ENCODE measurements around the gene ZMIZ2.
"Not testable (repeated sequence)": the region's sequence is repeated elsewhere in the genome, so short reads cannot be mapped to it uniquely, and the experiment has no call there.

Gene ZMIZ2

DNA sequence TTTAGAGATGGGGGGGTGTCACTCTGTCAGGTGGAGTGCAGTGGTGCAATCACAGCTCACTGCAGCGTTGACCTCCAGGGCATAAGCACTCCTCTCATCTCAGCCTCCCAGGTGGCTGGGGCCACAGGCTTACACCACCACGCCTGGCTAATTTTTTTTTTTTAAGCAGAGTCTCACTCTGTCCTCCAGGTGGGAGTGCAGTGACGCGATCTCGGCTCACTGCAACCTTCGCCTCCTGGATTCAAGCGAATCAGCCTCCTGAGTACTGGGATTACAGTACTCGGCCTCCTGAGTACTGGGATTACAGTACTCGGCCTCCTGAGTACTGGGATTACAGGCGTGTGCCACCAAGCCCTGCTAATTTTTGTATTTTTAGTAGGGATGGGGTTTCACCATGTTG, 24.2 kb downstream of the ZMIZ2 start:
- no peak for DNase-seq

DNA sequence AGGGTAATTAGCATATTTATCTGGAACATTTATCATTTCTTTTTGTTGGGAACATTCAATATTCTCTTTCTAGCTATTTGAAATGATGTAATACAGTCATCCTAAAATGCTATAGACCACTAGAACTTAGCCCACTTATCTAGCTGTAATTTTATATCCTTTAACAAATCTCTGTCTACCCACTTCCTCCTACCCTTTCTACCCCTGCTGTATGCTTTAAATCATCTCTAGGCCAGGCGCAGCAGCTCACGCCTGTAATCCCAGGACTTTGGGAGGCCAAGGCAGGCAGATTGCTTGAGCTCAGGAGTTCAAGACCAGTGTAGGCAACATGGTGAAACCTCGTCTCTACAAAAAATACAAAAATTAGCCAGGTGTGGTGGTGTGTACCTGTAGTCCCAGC, 25.8 kb downstream of the ZMIZ2 start:
- not testable (repeated sequence) for DNase-seq

DNA sequence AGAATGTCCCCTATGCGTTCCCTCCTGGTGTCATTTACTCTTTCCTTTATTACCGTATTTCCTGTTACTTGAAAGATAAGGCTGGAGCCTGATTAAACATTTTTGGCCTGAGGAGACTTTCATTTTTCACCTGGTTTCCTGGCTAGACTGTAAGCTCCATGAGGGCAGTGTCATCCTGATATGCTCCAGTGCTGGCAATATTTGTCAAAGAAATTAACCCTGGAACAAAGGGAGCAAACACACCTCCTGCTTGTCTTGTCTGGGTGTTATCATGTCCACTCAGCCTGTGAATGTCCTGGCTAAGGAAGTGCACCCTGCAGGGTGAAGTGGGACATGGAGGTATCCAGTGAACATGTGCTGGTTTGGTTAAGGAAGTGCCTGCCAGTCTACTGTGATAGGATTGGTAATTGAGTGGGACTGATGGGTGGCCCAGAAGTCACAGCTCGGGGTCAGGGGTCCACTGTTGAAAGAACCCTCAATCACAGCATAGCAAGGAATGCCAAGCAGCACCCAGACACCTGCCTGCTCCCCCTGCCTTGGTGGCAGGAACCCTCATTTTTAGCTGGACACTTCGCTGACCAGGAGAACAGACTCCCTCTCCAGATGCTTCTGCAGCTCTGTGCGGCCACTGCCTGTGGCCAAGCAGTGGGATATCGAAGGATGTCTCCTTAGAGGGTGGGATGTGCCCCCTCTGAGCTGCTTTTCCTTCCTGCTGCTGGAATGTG, 26.9 kb downstream of the ZMIZ2 start:
- no peak for DNase-seq

DNA sequence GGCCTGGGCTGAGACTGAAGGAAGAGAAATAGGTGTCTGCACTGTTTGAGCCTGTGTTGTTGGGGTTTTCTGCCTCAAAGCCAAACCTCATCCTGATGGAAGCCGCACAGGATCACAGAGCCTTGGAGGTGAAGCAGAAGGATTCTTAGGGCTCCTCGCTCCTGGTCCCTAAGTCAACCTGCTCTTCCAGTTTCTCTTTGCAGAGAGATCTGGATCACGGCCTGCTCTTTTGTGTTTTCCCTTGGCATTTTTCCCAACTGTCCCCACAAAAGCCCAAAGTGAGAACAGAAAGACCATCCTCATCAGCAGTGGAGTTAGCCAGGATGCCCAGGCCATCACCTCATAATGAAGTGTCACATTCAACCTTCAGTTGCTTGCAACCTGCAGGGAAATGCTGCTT, 27.6 kb downstream of the ZMIZ2 start:
- DNase-seq = no peak

DNA sequence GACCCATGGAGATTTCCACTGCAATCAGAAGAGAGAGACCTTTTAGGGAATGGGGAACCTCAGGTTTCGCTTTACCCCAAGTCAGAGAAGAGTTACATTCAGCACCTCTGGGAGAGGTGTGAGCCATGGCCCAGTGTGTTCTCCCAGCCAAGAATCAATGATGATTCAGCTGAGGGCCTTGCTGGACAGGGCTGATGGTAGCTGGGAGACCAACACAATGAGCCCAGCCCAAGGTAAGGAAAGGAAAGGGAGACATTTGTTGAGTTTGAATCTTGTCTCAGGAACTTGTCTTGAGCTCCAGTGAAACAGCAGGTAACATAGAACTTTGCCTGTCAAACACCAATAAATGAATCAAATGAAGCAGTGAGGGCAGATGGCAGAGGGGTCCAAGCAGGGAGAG, 33.8 kb downstream of the ZMIZ2 start:
- DNase-seq = no peak

DNA sequence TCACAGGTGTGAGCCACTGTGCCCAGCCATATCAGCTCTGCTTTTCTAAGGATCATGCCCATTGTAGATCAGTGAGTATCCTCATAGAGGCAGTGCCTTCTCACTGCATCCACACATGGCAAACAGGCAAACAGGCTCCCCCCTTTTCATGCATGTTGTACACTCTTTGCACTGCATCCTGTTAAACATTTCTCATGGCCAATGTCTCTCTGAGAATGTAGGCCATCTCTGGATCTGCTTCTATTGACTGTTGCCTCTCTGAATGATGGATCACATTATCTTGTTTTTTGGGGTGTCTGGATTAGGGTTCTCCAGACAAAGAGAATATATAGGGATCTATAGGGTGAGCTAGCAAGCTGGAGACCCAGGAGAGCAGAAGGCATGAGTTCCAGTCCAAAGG, 34.8 kb downstream of the ZMIZ2 start:
- no peak for DNase-seq

- no peak for DNase-seq
Observed at GRCh38 chr7:44784364-44784763, 35.7 kb downstream of the ZMIZ2 start.

- not testable (repeated sequence) for DNase-seq
Observed at GRCh38 chr7:44785218-44785617, 36.6 kb downstream of the ZMIZ2 start.

GRCh38 chr7:44787041-44787440, 38.4 kb downstream of the ZMIZ2 start:
- no peak for DNase-seq

GRCh38 chr7:44787762-44788161, 39.1 kb downstream of the ZMIZ2 start:
- no peak for DNase-seq

DNA sequence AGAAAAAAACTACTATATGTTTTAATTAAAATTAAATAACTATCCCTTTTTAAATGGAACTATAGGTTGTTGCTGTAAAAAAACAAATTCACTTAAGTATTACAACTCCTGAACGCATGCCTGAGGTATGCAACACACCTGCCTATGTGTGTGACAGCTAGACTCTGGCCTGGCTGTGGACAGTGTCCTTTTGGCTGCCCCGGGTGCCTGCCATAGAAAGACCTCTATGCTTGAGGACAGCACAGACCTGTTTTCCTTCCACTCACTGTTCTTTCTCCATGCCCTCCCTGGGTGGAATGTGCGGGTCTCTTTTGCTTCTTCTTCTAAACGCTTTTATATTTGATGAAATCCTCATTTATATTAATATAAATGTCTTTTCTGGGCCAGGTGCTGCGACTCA, 41.3 kb downstream of the ZMIZ2 start:
- no peak for DNase-seq

GRCh38 chr7:44791278-44792219, 42.9 kb downstream of the ZMIZ2 start:
- no peak for DNase-seq

GRCh38 chr7:44793919-44794318, 45.3 kb downstream of the ZMIZ2 start:
- no peak for DNase-seq

- DNase-seq = no peak
Observed at GRCh38 chr7:44794331-44794730, 45.7 kb downstream of the ZMIZ2 start.

DNA sequence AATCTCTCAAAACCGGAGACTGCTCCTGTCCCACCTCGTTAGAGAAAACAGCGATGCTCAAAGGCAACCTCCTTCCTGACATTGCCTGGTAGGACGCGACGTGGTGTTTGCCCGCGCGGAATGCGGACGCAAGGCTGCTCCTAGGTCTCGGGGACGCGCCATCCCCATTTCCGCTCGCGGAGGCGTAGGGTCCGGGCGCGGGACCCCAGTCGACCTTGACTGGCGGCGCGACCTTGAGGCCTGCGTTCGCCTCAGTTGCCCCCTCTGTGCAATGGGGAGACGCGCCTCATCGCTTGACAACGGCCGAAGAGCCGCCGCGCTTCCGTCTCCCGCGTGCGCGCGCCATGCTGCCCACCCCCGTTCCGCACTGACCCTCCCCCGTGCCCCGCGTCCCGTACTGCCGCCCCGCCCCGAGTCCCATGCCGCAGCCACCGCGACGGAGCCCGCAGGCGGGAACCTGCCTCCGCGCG, 47.4 kb downstream of the ZMIZ2 start:
- no peak for DNase-seq

- DNase-seq = peak; percentile 99
Observed at GRCh38 chr7:44796504-44797328, 48.1 kb downstream of the ZMIZ2 start, which contains the start of gene PPIA. TSS of gene PPIA (plus strand) at chr7:44796681. CDS start at chr7:44796725, 44 bp downstream.

GRCh38 chr7:44797329-44798258, 48.9 kb downstream of the ZMIZ2 start:
- DNase-seq = peak; percentile 96

DNA sequence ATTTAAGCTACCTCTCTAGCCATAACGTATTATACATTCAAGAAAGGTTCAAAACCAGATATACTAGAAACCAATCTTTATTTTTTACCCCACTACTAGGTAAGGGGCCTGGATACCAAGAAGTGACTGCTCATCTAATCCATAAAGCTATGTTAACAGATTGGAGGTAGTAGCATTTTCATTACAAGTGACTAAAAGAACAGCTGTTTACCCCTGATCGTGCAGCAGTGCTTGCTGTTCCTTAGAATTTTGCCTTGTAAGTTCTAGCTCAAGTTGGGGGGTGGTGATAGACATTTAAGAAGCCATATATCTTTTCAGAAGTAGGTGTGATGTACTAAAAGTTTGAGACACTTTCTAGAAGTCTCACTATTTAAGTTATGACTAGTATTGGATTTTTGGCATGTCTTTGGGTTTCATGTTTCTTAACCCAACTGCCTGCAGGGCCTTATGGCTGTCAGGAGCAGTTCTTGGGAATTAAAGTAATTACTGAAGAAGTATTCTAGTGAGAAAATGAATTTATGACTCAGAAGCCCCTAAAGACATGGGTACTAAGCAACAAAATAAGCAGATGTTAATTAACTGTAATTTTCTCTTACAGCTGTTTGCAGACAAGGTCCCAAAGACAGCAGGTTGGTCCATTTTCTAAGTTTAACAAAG, 50.1 kb downstream of the ZMIZ2 start:
- no peak for DNase-seq

DNA sequence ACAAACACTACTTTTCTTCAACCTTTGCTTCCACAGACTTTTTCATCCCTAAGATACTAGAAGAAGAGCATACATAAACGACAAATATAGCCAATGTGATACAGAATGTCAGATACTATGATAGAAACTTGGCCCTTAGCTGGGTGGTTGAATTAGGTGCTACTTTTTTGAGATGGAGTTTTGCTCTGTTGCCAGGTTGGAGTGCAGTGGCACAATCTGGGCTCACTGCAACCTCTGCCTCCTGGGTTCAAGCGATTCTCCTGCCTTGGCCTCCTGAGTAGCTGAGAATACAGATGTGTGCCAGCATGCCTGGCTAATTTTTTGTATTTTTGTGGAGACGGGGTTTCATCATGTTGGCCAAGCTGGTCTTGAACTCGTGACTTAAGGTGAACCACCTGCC, 51.3 kb downstream of the ZMIZ2 start:
- DNase-seq = no peak

- no peak for DNase-seq
Observed at GRCh38 chr7:44801890-44802289, 53.2 kb downstream of the ZMIZ2 start.

DNA sequence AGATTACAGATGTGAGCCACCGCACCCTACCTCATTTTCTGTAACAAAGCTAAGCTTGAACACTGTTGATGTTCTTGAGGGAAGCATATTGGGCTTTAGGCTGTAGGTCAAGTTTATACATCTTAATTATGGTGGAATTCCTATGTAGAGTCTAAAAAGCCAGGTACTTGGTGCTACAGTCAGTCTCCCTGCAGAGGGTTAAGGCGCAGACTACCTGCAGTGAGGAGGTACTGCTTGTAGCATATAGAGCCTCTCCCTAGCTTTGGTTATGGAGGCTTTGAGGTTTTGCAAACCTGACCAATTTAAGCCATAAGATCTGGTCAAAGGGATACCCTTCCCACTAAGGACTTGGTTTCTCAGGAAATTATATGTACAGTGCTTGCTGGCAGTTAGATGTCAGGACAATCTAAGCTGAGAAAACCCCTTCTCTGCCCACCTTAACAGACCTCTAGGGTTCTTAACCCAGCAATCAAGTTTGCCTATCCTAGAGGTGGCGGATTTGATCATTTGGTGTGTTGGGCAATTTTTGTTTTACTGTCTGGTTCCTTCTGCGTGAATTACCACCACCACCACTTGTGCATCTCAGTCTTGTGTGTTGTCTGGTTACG, 53.9 kb downstream of the ZMIZ2 start:
- no peak for DNase-seq
